NCI-H1417 (cell line): ENCODE data around the gene ELL2.
"Not testable (repeated sequence)": the region's sequence is repeated elsewhere in the genome, so short reads cannot be mapped to it uniquely, and the experiment has no call there.

ENCODE experiments used
- DNase-seq, 3 experiments: peaks; one replicate each; lab custom pipeline; 2025; lab: John Stamatoyannopoulos, UW

ELL2 gene

DNA sequence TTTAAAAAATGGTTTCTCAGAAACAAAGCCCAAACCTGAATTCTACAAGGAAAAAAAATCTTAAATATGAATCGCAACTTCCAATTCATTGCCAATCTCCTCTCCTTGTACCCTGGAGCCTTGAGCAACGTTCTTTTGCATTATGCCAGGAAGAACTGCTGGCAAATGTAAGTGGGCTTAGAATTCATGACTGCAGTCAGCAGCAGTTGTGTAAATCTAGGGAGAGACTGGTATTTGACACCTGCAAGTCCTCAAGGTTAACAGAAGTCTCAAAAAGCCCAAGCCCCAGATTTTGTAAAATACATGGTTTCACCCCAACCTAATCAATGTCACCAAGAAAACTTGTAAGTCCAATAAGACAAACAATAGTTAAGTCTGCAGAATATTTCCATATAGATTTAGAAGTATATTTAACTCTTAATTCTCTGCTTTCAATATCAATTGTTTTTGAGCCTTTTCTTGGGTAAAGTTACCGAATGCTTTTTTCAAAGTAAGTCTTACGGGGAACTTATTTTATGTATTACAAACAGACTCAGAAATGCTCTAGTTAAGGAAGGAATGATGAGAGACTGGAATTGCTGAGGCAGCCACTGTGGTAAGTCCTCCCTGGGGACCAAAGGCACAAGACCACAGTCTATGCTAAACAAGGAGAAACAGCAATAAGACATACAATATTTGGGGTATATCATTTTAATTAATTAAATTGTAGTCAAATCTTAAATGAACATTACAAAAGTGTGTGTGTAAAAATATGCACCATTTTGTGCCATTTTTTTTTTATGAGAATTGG, 31.3 kb downstream of the ELL2 start:
- DNase-seq: no peak

DNA sequence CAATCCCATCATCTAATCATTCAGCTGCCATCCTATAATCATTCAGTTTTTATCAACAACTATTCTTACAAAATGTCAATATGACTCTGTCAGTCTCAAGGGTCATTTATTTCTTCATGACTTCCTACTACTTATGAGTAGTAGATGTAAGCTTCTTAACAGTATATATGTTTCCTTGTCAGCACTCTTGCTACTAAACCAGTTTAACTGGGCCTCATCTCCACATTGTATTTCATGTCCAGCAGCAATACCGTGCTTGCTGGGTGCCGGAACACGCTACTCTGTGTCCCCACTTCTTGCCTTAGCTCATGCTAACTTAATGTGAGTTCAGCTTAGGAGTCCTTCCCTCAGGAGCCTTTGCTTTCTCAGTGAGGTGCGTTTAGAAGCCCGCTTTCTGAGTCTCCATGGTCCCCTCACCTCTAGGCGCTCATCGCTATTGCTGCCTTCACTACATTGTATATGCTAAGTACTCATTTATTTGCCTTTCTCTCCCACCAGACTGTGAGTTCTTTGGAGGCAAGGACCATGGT, 32.9 kb downstream of the ELL2 start:
- no peak for DNase-seq

DNA sequence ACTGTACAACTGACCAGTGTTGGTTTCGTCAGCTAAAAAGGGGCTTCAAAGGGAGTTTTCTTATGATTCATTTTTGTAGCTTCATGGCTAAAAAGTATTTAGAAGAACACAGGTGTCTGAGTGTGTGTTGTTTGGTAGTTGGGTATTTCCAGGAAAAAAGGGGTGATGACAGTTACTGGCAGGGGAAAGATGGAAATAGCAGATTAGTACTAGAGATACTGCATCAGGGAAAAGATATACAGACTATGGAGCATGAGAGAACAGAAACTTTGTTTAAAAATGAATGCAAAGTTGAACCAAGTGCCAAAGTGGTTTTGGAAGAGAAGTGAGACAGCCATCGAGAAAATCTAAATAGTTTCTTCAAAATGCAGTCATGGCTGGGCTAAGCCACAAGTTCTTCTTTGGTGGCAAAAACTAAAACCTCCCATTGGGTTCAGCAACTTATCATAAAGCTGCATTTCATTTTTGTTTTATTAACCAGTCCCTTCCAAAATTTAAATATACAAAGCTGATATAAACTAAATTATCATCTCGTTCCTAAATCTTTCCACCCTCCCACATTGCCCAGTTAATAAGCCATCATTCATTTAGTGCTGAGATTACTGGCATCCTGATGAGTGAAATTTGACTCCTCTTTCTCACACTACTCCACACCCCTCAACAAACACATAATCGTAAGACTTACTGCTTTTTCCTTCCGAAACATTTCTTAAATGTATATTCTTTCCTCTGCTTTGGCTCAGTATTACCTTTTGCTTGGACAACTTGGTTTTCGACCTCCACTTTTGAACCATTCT, 33.5 kb downstream of the ELL2 start:
- DNase-seq: no peak

DNA sequence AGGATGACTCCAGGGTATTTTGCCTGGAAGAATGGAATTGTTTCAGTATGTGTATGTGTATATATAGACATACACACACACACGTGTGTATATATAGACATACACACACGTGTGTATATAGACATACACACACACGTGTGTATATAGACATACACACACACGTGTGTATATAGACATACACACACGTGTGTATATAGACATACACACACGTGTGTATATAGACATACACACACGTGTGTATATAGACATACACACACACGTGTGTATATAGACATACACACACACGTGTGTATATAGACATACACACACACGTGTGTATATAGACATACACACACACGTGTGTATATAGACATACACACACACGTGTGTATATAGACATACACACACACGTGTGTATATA, 34.4 kb downstream of the ELL2 start:
- not testable (repeated sequence) for DNase-seq

DNA sequence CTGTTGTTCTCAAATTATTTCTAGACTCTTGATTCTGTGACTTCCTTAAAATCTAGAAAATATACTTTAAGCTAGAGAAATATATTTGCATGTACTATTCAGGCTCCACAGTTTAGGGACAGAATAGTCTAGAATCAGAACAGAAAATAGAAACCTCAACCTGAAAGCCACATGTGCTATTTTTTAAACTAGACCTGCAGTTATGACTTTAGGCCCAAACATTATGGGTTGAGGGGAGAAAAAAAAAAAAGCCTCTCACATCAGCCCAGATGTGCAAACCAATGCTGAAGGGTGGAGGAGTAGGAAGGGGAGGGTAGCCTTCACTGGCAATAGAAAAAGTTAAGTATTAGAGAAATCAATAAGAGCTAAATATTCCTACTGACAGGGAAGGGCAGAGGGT, 35.7 kb downstream of the ELL2 start:
- no peak for DNase-seq

DNA sequence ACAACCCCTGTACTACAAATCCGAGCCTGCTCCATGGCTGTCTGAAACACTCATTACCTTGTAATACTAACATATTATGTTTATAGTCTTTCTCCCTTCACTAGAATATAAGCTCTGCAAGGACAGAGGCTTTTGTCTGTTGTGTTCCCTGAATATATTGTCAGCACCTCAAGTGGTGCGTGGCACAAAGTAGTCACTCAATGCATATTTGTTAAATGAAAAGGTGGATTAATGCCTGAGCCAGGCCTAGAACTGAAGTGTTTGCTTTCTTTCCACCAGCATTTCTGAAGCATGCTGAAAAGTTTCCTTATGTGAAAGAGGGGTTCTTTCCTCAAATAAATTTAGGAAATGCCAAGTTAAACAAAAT, 36.3 kb downstream of the ELL2 start:
- DNase-seq: no peak

DNA sequence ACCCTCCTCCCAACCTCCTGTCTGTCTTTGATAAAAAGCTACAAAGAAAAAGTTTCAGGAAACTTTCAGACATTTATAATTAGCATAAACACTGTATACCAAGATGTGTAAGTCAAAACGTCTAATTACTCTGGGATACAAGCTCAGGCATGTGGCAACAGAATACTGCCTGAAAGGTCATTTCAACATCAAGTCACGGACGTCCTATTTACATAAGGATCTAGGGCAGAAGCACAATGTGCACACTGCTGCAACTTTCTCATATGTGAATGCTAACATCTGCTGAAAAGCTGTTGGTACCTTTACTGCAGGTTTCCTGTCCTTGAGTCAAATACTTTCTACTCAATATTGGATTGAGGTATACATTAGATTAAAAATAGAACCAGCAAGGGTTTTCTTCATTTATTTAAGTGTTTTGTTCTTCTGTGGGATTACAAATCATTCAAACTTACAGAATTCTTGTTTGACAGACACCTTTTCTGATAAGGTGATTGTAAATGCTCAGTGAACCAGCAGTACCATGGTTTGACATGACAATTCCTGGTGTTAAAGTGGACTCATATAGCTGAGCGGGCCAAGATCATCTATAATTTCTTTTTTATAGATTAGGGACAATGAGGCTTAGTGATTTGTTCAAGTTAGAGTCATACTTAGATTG, 36.8 kb downstream of the ELL2 start:
- DNase-seq: peak in 2 of 3 experiments; percentile 5 to 57

DNA sequence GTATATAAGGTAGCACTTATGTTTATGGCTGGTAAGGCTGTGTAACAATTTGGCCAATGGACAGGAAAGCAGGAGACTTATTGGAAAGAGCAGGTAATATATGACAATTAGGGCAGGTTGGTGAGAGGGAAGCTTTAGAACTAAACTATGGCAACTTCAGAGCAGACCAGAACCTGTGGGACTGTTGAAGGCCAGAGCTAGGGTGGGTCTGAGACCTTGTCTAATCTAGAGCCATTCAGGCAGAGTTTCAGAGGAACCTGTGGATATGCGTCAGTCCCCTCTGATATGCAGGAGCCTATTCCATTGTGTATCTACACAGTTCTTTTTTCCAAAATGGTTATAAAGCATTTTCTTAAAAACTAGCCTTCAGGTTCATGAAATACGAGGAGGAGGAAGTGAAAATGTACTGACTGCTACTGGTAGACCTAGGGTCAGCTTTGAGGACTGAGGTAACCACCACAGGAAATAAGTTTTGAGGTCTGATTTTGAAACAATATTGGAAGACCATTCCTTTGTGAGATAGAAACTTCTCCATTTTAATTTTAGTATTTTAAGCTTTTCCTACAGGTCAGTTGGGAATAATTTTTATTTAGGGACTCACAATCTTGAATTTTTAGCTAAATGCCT, 37.6 kb downstream of the ELL2 start:
- DNase-seq: no peak

DNA sequence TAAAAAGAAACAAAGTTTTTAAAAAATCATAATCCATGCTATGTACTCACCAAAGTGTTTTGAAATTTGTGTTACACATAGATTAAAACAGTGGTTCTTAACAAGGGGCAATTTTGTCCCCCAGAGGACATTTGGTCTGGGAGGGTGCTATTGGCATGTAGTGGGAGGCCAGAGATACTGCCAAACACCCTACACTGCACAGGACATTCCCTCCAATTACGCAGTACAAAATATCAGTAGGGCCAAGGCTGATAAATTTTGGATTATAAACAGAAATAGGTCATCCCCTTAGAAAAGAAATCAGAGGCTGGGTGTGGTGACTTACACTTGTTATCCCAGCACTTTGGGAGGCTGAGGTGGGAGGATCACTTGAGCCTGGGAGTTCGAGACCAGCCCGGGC, 38.9 kb downstream of the ELL2 start:
- no peak for DNase-seq

DNA sequence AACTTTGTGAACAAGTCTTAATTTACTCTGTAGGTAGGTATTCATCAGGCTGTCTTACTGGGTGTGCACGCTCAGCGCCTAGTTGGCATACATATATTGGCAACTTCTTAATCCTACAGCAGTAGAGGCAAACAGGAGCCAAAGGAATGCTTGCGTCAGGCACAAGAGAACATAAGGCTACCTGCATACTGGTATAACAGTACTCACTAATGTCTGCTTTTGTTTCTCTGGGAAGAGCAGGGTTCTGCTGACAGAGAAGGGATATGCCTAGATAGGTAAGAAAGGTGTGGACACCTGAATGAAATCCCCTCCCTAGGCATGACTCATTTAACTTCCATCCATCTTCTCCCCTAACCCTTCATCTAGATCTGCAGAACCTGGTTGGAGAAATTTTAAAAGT, 40.1 kb downstream of the ELL2 start:
- no peak for DNase-seq

DNA sequence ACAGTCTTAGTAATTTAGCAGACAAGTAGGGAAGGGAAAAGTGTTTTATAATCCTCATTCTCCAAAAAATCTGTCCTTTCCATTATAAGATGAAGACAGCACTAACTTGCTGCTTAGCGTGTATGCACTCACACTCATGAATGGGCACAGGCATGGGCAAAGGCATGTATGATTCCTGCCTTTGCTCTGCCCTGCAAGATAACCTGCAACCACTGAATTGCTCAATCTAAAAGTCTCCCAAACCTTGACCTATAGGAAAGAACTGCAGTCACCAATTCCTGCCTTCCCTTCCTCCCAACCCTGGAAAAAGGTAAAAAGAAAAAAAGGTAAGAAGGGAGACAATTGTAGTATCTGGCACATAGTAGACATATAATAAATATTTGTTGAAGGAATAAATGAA, 40.8 kb downstream of the ELL2 start:
- DNase-seq: no peak

DNA sequence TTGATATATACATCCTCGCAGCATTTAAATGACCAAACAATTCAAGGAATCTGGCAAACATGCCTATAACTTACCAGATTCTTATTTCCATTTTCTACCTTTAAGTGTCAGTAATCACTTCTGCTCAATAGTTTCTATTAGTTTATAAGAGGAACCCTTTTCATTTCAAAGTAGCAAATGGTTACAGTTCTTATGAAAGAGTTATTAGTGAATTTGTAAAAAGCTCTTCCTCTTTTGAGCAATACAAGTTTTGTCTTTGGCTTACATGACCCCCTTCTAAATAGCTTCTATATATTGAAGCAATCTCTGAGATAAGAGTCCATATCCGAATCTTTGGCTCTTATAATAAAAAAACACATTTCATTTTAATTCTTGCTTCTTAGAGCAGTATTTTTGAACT, 42.0 kb downstream of the ELL2 start:
- no peak for DNase-seq

DNA sequence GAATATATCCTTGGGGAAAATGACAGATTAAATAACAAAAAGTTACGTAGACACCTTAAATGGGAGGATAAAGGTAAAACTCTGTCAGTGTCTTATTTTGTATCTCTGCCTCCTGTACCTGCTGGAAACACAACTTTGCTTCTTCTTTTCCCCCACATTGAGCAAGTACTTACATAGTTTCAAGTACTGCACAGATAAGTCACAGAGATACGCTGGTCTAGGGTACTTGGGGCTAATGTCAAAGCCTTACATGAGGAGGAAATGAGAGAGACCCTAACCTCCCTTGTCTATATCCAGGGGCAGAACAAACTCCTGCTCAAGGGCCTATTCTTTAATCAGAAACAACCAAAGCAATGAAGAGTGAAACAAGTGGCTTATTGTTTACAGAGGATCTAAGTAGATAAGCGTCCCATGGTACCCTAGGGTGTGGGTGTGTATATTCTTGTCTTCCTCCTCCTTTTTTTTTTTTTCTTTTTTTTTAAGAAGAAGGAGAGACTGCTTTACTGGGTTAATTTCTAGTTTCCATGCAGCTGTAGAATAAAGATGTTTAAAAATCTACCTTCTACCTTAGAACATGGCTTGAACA, 43.1 kb downstream of the ELL2 start:
- no peak for DNase-seq

DNA sequence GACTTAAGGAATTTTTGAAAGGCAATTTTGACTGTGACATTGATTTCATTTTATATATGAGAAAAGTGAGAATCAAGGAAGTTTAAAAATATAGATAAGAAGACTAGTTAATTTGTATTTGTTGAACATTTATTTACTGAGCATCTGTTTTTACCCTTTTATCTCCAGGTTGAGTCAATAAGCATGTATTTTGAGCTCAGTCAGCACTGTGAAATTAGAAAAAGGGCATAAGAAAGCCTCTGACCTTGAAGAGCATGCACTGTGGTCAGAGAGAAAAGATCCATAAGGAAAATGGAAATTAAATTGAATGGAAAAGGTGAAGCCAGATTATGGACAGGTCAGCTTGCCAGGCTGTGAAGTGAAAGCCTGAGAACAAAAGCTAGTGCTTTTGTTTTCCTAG, 44.4 kb downstream of the ELL2 start:
- DNase-seq: no peak

DNA sequence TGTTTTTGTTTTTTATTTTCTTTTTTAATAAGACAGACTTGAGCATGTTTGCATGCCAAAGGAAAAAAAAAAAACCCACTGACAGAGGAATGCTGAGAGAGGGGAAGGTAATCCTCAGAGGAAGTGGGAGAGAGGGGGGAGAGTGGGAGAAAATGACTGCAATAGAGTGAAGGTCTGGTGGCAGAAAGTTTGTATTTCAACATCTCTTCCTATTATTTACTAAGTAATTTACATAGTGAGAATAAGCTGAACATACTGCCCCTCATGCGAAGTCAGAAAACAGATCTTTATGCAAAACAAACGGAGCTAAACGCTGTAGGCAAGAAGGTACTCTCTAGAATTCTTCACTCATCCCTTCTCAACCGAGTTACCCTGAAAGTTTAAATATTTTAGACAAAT, 45.0 kb downstream of the ELL2 start:
- DNase-seq: no peak

DNA sequence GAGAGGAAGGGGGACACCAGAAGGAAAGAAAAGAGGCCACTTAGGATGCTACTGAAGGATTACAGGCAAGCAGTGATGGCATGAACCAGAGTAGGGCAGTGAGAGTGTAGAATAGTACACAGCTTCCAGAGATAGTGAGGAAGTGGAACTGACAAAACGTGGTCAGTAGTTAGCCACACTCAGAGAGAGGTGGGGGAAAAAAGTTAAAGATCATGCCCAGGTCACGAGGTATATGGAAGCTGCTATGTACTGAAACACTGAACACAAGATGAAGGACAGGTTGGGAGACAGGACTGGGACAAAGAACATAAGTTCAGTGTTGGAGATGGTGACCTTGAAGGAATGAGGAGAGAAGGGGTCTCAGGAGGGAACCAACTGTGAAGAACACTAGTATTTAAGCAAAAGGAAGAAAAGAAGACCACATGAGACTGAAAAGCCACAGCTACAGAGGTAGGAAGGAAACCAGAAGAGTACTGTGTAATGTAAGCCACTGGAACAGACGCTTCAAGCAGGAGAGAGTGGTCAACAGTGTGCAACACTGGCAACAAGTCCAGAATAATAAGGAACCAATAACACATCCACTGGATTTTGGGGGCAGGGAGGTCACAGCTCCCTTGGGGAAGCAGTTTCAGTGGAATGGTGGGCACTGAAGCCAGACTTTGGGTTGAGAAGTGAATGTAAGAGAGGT, 45.5 kb downstream of the ELL2 start:
- DNase-seq: no peak

DNA sequence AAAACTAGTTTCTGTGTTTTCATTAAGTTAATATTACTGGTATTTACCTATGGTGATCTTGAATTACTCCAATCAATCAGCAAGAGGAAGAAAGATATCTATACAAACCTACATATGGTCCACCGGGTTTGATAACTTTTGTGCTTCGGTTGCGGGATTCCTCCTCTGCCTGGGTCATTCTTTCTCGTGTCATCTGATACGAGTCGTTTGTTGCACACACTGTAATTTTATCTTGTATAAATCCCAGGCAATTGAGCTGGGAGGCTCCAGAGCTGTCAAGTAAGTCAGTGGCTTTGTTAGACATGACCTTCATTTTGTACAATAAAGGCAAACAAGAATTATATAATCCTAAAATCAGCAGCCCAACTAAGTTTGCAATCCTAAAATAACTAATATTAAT, 48.0 kb downstream of the ELL2 start:
- DNase-seq: peak in 1 of 3 experiments; percentile 22

DNA sequence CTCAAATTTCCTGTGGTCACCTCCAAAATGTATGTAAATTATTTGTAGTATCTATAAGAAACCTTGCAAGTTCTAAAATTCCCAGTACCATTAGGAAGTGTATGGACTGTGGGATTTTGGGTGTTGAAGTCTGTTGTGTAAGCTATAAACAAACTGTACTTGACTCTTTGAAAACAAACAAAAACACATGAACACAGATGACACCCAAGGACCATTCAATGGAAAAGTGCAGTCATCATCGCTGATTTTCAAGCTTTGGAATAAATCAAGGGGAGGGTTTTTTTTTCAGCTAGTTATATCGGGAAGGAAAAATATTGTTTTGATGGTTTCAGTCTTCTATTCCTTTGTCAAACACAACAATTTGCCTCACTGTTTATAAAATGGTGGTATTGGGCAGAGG, 49.6 kb downstream of the ELL2 start:
- DNase-seq: no peak

DNA sequence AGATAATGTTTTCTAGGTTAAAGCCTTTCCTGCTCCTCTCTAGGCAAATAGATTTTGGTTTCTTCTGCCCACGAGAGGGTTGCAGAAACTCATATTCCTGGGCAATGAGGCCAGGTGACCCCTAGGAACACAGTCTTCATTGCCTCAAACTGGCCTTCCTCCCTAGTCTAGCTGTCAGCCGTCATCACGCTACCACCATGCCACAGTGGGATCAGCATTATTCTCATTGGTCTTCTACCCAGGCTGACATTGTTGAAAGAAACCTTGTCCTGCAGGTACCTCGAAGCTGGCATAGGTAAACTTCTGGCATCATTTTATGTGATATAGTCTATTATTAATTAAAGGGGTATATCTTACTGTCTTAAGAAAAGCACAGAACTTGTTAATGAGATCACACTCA, 51.1 kb downstream of the ELL2 start:
- no peak for DNase-seq

DNA sequence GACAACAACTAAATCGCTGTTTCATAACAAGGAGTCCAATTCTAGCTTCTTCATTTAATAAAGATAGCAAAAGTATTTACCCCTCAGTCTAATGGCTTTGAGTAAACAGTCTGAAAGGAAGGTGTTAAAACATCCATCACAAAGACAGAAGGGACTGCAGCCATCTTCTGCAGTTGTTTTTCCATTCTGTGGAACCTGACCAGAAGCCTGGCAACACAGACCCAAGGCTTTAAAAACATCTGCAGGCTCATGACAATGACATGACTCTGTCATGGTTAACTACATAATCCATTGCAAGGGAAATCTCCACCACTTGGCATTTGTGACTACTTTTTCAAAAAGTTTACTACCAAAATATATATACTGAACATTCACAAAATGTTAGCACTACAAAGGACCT, 51.9 kb downstream of the ELL2 start:
- DNase-seq: no peak

DNA sequence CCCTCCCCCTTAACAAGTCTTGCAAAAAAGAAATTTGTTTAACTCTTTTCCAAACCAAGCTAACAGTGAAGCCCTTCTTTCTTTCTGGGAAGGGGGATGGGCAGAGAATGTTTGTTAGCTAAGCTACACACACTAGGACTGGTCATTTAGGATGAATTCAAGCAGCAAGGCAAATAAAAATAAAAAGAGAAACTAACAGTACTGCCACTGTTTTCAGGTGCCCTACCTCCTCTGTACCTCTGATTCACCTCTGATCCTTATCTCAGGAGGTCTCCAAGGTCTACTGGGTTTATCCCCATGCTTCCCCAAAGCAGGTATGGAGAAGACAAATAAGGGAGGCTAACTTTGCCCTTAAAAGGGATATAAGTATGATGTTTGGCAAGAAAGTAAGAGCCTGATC, 52.9 kb downstream of the ELL2 start:
- DNase-seq: no peak
